Frontal cortex (tissue), 4 donors: Measurements from ENCODE around the gene GDPD5. TPM values are rescaled to one million over a fixed set of nuclear protein-coding genes. Genes with fewer than 3 reads are reported as not detected.

Experiments used
- DNase-seq, 2 donors: peaks; one replicate each; pipeline ENCODE4 v3.0.0; 2012; ENCODE audit warnings: low spot score in 2 of 2
- FAIRE-seq: peaks from 2 replicates; lab custom pipeline; 2012; peaks lifted over from hg19 to GRCh38; lab: Jason Lieb, UNC
- total RNA-seq: library from RNA; depleted of rRNA; stranded (reverse); fragments of >200 nt; gene quantifications from one replicate; pipeline ENCODE4 v1.2.3, GENCODE V29; 2014
- donor health status: control.
- donor health status: control.
- donor health status: control.

The GDPD5 gene
- total RNA-seq, 1 donor from 2014 or later = 12.2 TPM

- no peak for DNase-seq
- FAIRE-seq = no peak
These were observed 6.7 kb downstream of the GDPD5 start for GRCh38 chr11:75518771-75519653.

DNA sequence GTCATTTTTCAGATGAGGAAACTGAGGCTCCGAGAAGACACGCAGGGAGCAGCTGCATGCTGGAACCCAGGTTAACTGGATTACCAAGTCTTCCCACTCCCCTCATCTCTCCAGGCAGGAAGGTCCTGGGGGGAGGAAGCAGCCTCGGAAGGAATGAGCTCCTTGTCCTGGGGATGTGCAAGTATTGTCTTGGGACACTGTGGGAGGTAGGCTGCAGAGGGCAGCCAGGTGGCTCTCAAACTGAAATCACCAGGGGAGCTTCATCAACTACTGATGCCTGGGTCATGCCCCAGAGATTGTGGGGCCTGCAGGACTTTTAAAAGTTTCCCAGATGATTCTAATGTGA is 7.6 kb downstream of the GDPD5 start:
- DNase-seq (no peak), FAIRE-seq (no peak)

DNA sequence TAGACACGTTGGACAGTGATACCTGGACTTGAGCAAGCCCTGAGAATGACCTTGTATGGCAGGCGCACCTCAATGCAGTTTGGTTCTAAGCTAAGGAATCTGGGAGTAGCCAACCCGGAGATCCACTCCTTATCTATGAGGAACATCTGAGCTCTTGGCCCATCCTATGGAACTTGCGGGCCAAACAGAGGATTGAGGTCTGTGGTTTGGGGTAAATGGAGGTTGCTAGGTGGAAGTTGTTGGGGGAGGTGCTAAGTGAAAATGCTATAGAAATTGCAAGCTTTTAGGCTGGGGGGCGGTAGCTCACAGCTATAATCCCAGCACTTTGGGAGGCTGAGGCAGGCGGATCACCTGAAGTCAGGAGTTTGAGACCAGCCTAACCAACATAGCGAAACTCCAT is 8.9 kb downstream of the GDPD5 start:
- DNase-seq = no peak
- no peak for FAIRE-seq

- FAIRE-seq (no peak), DNase-seq (no peak)
These were observed 9.6 kb downstream of the GDPD5 start for GRCh38 chr11:75516140-75516539.

- FAIRE-seq (no peak), DNase-seq (no peak)
These were observed 11.1 kb downstream of the GDPD5 start for GRCh38 chr11:75514596-75514995.

- DNase-seq = no peak
- FAIRE-seq = no peak
These were observed 12.5 kb downstream of the GDPD5 start for GRCh38 chr11:75513250-75513649.

DNA sequence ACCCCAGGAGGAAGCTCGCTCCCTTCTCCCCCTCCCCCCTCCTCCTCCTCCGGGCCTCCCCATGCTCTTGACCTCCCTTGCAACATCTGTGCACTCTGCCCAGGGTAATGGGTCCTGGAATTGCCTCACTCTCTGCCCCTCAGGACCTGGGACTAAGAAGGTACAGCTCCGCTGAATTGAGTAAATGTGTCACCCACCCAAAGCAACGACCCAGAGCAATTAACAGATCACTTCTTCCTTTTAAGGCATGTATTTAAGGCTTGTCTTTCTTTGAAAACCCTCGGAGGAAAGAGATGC is 15.1 kb downstream of the GDPD5 start:
- DNase-seq (no peak), FAIRE-seq (no peak)

GRCh38 chr11:75510004-75510722 is 15.6 kb downstream of the GDPD5 start:
- DNase-seq = no peak
- no peak for FAIRE-seq

- no peak for DNase-seq
- FAIRE-seq = no peak
These were observed 16.6 kb downstream of the GDPD5 start for GRCh38 chr11:75509020-75509720.

DNA sequence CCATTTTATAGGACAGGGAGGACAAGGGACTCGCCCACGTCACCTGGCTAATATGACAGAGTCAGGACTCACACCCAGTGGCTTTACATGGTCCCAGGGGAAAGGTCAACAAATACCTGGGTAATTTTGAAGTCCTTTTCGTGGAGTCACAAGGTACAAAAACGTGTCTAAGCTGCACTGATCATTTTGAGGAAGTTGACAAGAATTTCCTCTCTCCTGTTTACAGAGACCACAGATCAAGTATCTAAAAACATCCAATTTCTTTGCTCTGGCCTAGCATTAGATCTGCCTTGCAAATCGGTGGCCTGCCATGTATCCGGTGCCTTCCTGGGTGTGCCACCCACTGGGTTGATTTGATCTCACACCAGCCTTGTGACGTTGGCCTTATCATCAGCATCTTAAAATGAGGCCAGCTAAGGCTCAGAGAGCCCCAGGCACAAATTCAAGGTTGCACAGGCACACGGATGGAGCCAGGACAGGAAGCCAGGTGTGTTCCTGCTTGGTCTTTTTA is 17.6 kb downstream of the GDPD5 start:
- FAIRE-seq = no peak
- no peak for DNase-seq

- FAIRE-seq (no peak), DNase-seq (no peak)
These were observed 18.2 kb downstream of the GDPD5 start for GRCh38 chr11:75507571-75507970.

DNA sequence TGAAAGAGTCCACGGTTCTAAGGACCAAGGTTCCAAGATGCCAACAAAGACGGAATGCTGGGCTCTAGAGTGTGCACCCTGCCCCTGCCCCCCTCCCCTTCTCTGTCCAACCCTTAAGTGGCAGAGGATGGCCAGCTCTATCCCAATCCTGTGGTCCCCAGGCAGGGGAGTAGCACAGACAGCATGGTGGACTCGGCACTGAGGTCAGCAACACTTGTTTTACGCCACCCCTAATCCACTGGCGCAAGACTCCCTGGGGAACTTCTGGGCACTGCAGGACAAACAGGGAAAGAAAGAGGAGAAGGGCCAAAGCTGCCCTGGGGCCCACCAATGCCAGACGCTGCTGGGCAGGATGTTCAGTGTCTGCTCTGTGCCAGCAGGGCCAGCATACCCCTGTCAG is 18.9 kb downstream of the GDPD5 start:
- FAIRE-seq = no peak
- no peak for DNase-seq

GRCh38 chr11:75505916-75506692 is 19.6 kb downstream of the GDPD5 start:
- FAIRE-seq = no peak
- no peak for DNase-seq

DNA sequence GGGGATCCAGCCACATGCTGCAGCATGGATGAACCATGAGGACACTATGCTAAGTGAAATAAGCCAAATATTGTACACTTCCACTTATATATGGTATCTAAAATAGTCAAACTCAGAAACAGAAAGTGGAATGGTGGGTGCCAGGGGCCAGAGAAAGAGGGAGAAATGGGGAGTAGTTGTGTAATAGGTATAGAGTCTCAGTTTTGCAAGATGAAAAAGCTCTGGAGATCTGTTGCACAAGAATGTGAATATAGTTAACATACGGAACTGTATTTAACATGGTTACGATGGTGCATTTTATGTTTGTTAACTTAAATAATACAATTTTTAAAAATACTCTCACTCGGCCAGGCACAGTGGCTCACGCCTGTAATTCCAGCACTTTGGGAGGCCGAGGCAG is 21.2 kb downstream of the GDPD5 start:
- DNase-seq (no peak), FAIRE-seq (no peak)

- DNase-seq (no peak), FAIRE-seq (no peak)
These were observed 22.1 kb downstream of the GDPD5 start for GRCh38 chr11:75503531-75504099.

- DNase-seq = no peak
- FAIRE-seq = no peak
These were observed 23.6 kb downstream of the GDPD5 start for GRCh38 chr11:75502138-75502537.

- no peak for FAIRE-seq
These were observed 25.0 kb downstream of the GDPD5 start for GRCh38 chr11:75500742-75501141.

GRCh38 chr11:75499423-75500190 is 26.1 kb downstream of the GDPD5 start:
- DNase-seq = no peak
- no peak for FAIRE-seq

More at GRCh38 chr11:75500742-75501141, 25.0 kb downstream of the GDPD5 start:
- DNase-seq = no peak
